OCI-LY7 (cell line): ENCODE data around the gene KLHL26. TPM values are rescaled to one million over a fixed set of nuclear protein-coding genes. Genes with fewer than 3 reads are reported as not detected.

ENCODE experiments used
- BruUV-seq: library from RNA; stranded (reverse); fragments of 400-500 nt; replicated peaks from 2 replicates; lab custom pipeline; 2021; lab: Mats Ljungman, UMichigan
- CTCF ChIA-PET: fragments of 300-600 bp; sonication (Branson Sonifier 250); formaldehyde crosslinking; loops from one replicate; lab custom pipeline; 2022; ENCODE audit warnings: antibody characterized with exemption; ENCODE audit not compliant: unreplicated experiment; lab: Charles Lee
- POLR2A ChIA-PET: fragments of 300-600 bp; sonication (Branson Sonifier 250); formaldehyde crosslinking; loops from one replicate; lab custom pipeline; 2022; ENCODE audit warnings: antibody characterized with exemption; lab: Charles Lee
- DNase-seq: peaks from one replicate; pipeline ENCODE4 v3.0.0-alpha.2; 2015; ENCODE audit warnings: low spot score
- H2AFZ ChIP-seq: fragments of 200-600 bp; sonication (generic), shearing (Covaris generic); 2 replicates; pipeline ENCODE4 v1.6.1; 2014; ENCODE audit warnings: mild to moderate bottlenecking, antibody characterized with exemption, low read length, moderate library complexity
- H3K27ac ChIP-seq: fragments of 200-600 bp; sonication (generic); 2 replicates; pipeline ENCODE4 v1.5.1; 2014; ENCODE audit warnings: mixed run types, low read depth, mild to moderate bottlenecking, moderate library complexity, low read length, inconsistent platforms; ENCODE audit not compliant: poor library complexity, severe bottlenecking
- H3K36me3 ChIP-seq: fragments of 200-600 bp; sonication (generic); 2 replicates; pipeline ENCODE4 v1.6.1; 2014; ENCODE audit warnings: mild to moderate bottlenecking, antibody characterized with exemption, low read length, moderate library complexity, mixed read lengths; ENCODE audit not compliant: insufficient read depth
- H3K4me1 ChIP-seq: fragments of 200-600 bp; sonication (generic); 2 replicates; pipeline ENCODE4 v1.5.1; 2014; ENCODE audit warnings: mild to moderate bottlenecking, low read length; ENCODE audit not compliant: insufficient read depth, poor library complexity, severe bottlenecking
- H3K4me2 ChIP-seq: fragments of 200-600 bp; sonication (generic); 2 replicates; pipeline ENCODE4 v1.6.1; 2014; ENCODE audit warnings: mild to moderate bottlenecking, low read length
- H3K4me3 ChIP-seq: fragments of 200-600 bp; sonication (generic); 2 replicates; pipeline ENCODE4 v1.5.1; 2014; ENCODE audit warnings: mild to moderate bottlenecking, low read depth, low read length; ENCODE audit not compliant: poor library complexity, severe bottlenecking
- H3K79me2 ChIP-seq: fragments of 200-600 bp; sonication (generic); 2 replicates; pipeline ENCODE4 v1.6.1; 2016; ENCODE audit warnings: low read depth, mild to moderate bottlenecking, low read length, moderate library complexity, mixed read lengths; ENCODE audit not compliant: insufficient read depth
- H3K9me2 ChIP-seq: fragments of 200-600 bp; sonication (generic); 2 replicates; pipeline ENCODE4 v1.6.1; 2016; ENCODE audit warnings: mild to moderate bottlenecking, low read length, mixed read lengths; ENCODE audit not compliant: insufficient read depth
- H3K9me3 ChIP-seq: fragments of 200-600 bp; sonication (generic); 2 replicates; pipeline ENCODE4 v1.6.1; 2014; ENCODE audit warnings: mild to moderate bottlenecking, mixed run types, low read length, mixed read lengths
- H4K20me1 ChIP-seq: fragments of 200-600 bp; sonication (generic); 2 replicates; pipeline ENCODE4 v1.6.1; 2014; ENCODE audit warnings: mild to moderate bottlenecking, antibody characterized with exemption, low read length, moderate library complexity, mixed read lengths; ENCODE audit not compliant: insufficient read depth
- EZH2phosphoT487 ChIP-seq: fragments of 200-600 bp; sonication (generic); IDR thresholded peaks from 2 replicates; pipeline ENCODE4 v1.6.1; 2018; ENCODE audit warnings: low read depth, borderline replicate concordance, mild to moderate bottlenecking, mixed run types, antibody characterized with exemption, low read length, moderate library complexity, mixed read lengths
- intact Hi-C: fragments of 100-400 bp; cut with micrococcal nuclease; formaldehyde crosslinking; loops from one replicate; pipeline ENCODE4 v1.10.0; 2022; ENCODE audit not compliant: unreplicated experiment
- total RNA-seq, 2 experiments: library from RNA; depleted of rRNA in 1 of 2; stranded (reverse); fragments of >200 nt in 1 of 2; shearing (Covaris generic) in 1 of 2; gene quantifications; 2 replicates each; pipeline ENCODE4 v1.2.3, GENCODE V29; 2014 to 2022
- TF ChIP-seq, protein P1 (sequence below): fragments of 200-600 bp; sonication (generic); conservative IDR thresholded peaks from 2 replicates; pipeline ENCODE4 v1.5.1; 2014; ENCODE audit warnings: mild to moderate bottlenecking, antibody characterized with exemption, low read length, moderate library complexity, mixed read lengths

The KLHL26 gene
- total RNA-seq, 2 experiments from 2014 or later, result 1.0 to 8.9 TPM

DNA sequence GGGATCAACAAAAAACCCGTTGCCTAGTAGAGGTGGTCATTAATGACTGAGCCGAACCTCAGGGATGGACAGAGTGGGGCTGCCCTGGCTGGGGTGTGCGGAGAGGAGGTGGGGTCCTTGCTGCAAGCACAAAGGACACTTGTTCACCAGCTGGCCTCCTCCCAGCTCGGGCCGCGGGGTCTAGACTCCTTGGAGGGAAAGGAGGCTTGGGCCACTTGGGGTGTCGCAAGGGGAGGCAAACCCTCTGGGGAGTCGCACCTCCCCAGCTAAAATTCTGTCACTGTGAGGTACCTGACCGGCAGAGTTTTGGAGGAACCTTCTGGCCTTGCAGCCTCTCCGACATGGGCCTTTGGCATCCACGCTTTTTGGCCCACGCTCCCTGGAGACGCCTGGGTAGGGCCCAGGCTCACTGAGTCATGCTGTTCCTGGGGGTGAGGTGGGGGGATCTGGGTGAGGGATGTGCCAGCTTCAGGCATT, 8.2 kb downstream of the KLHL26 start:
- H3K27ac ChIP-seq, result no peak overlapping the region
- H4K20me1 ChIP-seq, result no peaks in the 10 kb centered on the region
- no peak overlapping the region for H3K4me2 ChIP-seq
- ChIA-PET CTCF (interaction anchor here (0.5 kb wide), 1 partner anchor 10 kb away, joined by 3 read pairs; no protein-coding TSS in a partner anchor), POLR2A (no interaction called here)
- DNase-seq, result no peak
- no peak overlapping the region for H3K4me3 ChIP-seq
- H3K36me3 ChIP-seq, result no peaks in the 10 kb centered on the region
- TF ChIP-seq, protein P1, sequence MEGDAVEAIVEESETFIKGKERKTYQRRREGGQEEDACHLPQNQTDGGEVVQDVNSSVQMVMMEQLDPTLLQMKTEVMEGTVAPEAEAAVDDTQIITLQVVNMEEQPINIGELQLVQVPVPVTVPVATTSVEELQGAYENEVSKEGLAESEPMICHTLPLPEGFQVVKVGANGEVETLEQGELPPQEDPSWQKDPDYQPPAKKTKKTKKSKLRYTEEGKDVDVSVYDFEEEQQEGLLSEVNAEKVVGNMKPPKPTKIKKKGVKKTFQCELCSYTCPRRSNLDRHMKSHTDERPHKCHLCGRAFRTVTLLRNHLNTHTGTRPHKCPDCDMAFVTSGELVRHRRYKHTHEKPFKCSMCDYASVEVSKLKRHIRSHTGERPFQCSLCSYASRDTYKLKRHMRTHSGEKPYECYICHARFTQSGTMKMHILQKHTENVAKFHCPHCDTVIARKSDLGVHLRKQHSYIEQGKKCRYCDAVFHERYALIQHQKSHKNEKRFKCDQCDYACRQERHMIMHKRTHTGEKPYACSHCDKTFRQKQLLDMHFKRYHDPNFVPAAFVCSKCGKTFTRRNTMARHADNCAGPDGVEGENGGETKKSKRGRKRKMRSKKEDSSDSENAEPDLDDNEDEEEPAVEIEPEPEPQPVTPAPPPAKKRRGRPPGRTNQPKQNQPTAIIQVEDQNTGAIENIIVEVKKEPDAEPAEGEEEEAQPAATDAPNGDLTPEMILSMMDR, result no peak
- TF ChIP-seq EZH2phosphoT487, result no peak
- no peaks in the 10 kb centered on the region for H3K79me2 ChIP-seq
- H2AFZ ChIP-seq, result no peak overlapping the region
- H3K4me1 ChIP-seq, result no peaks in the 10 kb centered on the region
- no peaks in the 10 kb centered on the region for H3K9me3 ChIP-seq
- no TSS peak for BruUV-seq
- intact Hi-C loops, result no loop called here
- no peaks in the 10 kb centered on the region for H3K9me2 ChIP-seq

DNA sequence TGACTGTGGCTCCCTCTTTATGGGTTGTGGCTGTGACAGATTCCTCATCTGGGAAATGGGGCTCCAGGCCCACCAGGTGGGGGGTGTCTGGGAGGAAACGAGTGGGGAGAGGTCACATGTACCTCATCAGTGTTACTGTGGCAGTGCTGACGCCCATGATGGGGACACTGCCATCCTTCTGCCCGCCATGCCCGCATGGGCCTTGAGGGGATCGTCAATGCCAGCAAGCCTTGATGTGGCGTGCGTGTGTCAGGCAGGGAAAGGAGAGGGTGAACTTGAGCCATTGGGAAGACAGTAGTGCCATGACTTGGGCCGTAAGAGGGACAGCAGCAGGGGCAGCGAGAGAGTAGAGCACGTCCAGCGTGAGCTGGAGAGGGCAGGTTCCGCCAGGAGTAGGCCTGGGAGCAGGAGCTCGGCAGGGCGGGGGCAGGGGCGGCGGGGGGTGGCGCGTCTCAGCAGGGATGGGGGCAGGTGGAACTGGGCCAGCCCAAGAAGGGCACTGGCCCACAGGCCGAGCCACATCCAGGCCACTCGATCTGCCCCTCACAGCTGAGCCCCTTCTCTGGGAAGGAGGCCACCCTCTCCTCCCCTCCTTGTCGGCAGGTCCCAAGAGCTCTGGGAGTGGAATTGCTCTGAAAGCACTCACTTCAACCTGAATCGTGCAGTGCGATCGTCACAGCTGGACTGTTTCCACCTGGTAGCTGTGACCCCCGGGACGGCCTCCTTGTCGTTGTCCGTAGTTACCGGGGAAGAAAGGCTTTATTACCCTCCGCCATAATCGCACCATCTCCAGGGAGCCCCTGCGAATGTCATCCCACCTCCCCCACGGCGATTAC, 9.9 kb downstream of the KLHL26 start:
- CTCF ChIA-PET, result no interaction called here

More for the DNA sequence above, 9.9 kb downstream of the KLHL26 start:
- intact Hi-C loops, result no loop called here
- no peaks in the 10 kb centered on the region for H4K20me1 ChIP-seq
- DNase-seq, result no peak
- H3K9me3 ChIP-seq, result no peaks in the 10 kb centered on the region
- no TSS peak for BruUV-seq
- no peaks in the 10 kb centered on the region for H3K36me3 ChIP-seq
- POLR2A ChIA-PET, result no interaction called here
- H3K27ac ChIP-seq, result no peak overlapping the region
- H3K9me2 ChIP-seq, result no peaks in the 10 kb centered on the region
- H3K79me2 ChIP-seq, result no peaks in the 10 kb centered on the region
- no peak overlapping the region for H2AFZ ChIP-seq
- H3K4me1 ChIP-seq, result no peaks in the 10 kb centered on the region
- H3K4me2 ChIP-seq, result no peak overlapping the region
- H3K4me3 ChIP-seq, result no peak overlapping the region
- no peak for TF ChIP-seq EZH2phosphoT487
- TF ChIP-seq, protein P1, result no peak
